CD14-positive monocyte (primary cell): ENCODE results near the gene ARMC9. TPM values are rescaled to one million over a fixed set of nuclear protein-coding genes. Genes with fewer than 3 reads are reported as not detected.
"Not testable (repeated sequence)": the region's sequence is repeated elsewhere in the genome, so short reads cannot be mapped to it uniquely, and the experiment has no call there.

Source experiments
- DNase-seq, 3 donors: peaks; one replicate each; pipeline ENCODE4 v3.0.0-alpha.2; 2011 to 2022
- H2AFZ ChIP-seq: 2 replicates; pipeline ENCODE4 v1.6.0; 2012; ENCODE audit warnings: mild to moderate bottlenecking, low read depth, low read length, inconsistent platforms; ENCODE audit not compliant: insufficient read depth, poor library complexity, severe bottlenecking
- H3K27ac ChIP-seq, 2 donors: 1 replicate in 1 of 2; 2 replicates in 1 of 2; pipeline ENCODE4 v1.5.1; 2012 to 2013; ENCODE audit warnings: low read length in 2 of 2, control low read depth in 1 of 2, inconsistent platforms in 1 of 2, low read depth in 1 of 2, mild to moderate bottlenecking in 1 of 2
- H3K27me3 ChIP-seq, 2 donors: one replicate each; pipeline versions ENCODE4 v1.6.0 to v1.6.1; 2011 to 2013; ENCODE audit warnings: low read length in 2 of 2; ENCODE audit not compliant: control insufficient read depth in 2 of 2, insufficient read depth in 2 of 2
- H3K36me3 ChIP-seq, 2 donors: replicated peaks in 1 of 2; 1 replicate in 1 of 2; 2 replicates in 1 of 2; pipeline versions ENCODE4 v1.5.1 to v1.6.1; 2012 to 2013; ENCODE audit warnings: low read length in 2 of 2, control low read depth in 1 of 2, inconsistent platforms in 1 of 2, mild to moderate bottlenecking in 1 of 2; ENCODE audit not compliant: insufficient read depth in 2 of 2, control insufficient read depth in 1 of 2
- H3K4me1 ChIP-seq, 2 donors: 1 replicate in 1 of 2; 2 replicates in 1 of 2; pipeline versions ENCODE4 v1.5.1 to v1.6.1; 2012 to 2013; ENCODE audit warnings: low read length in 2 of 2, control low read depth in 1 of 2, inconsistent platforms in 1 of 2, mild to moderate bottlenecking in 1 of 2, moderate library complexity in 1 of 2; ENCODE audit not compliant: insufficient read depth in 2 of 2, control insufficient read depth in 1 of 2
- H3K4me2 ChIP-seq: replicated peaks from 2 replicates; pipeline ENCODE3; 2012; ENCODE audit warnings: low read length, moderate library complexity, mild to moderate bottlenecking; ENCODE audit not compliant: poor library complexity, severe bottlenecking; ENCODE audit errors: extremely low read depth
- H3K4me3 ChIP-seq, 3 experiments: fragments of 200-600 bp in 1 of 3; sonication (generic) in 1 of 3; replicated peaks in 1 of 3; 1 replicate in 2 of 3; 2 replicates in 1 of 3; pipeline ENCODE4 v1.5.1; 2011 to 2013; ENCODE audit warnings: low read length in 3 of 3, mild to moderate bottlenecking in 3 of 3, control low read depth in 2 of 3, low read depth in 2 of 3, inconsistent platforms in 1 of 3, moderate library complexity in 1 of 3
- H3K79me2 ChIP-seq: 2 replicates; pipeline ENCODE4 v1.6.0; 2012; ENCODE audit warnings: mild to moderate bottlenecking, control low read depth, inconsistent platforms, low read length, moderate library complexity; ENCODE audit not compliant: insufficient read depth
- H3K9ac ChIP-seq: 2 replicates; pipeline ENCODE4 v1.6.0; 2017; ENCODE audit warnings: low read length, mild to moderate bottlenecking; ENCODE audit not compliant: insufficient read depth, poor library complexity, severe bottlenecking
- H3K9me3 ChIP-seq, 2 donors: replicated peaks in 1 of 2; 1 replicate in 1 of 2; 2 replicates in 1 of 2; pipeline versions ENCODE4 v1.5.1 to v1.6.1; 2012 to 2013; ENCODE audit warnings: low read length in 2 of 2, control low read depth in 1 of 2; ENCODE audit not compliant: control insufficient read depth in 1 of 2, insufficient read depth in 1 of 2
- H4K20me1 ChIP-seq: 2 replicates; pipeline ENCODE4 v1.6.0; 2012; ENCODE audit warnings: mild to moderate bottlenecking, low read length, control low read depth, moderate library complexity; ENCODE audit not compliant: insufficient read depth
- H3K27ac Mint-ChIP-seq, 7 donors: one replicate each; pipeline ENCODE4 v1.8.0; 2020; ENCODE audit warnings: mild to moderate bottlenecking in 7 of 7, mixed read lengths in 7 of 7, moderate library complexity in 6 of 7, inconsistent platforms in 2 of 7
- H3K27me3 Mint-ChIP-seq, 3 donors: one replicate each; pipeline ENCODE4 v1.8.0; 2021 to 2022; ENCODE audit warnings: low read depth in 3 of 3, mild to moderate bottlenecking in 3 of 3, mixed read lengths in 3 of 3, moderate library complexity in 3 of 3, inconsistent platforms in 1 of 3
- H3K36me3 Mint-ChIP-seq, 2 donors: one replicate each; pipeline ENCODE4 v1.8.0; 2020; ENCODE audit warnings: mixed read lengths in 2 of 2, inconsistent platforms in 1 of 2, mild to moderate bottlenecking in 1 of 2
- H3K4me1 Mint-ChIP-seq: one replicate; pipeline ENCODE4 v1.8.0; 2020; ENCODE audit warnings: mild to moderate bottlenecking, mixed read lengths
- H3K4me3 Mint-ChIP-seq, 2 donors: one replicate each; pipeline ENCODE4 v1.8.0; 2020; ENCODE audit warnings: mild to moderate bottlenecking in 2 of 2, mixed read lengths in 2 of 2, moderate library complexity in 1 of 2
- H3K9me3 Mint-ChIP-seq, 7 donors: one replicate each; pipeline ENCODE4 v1.8.0; 2020 to 2022; ENCODE audit warnings: mixed read lengths in 7 of 7, mild to moderate bottlenecking in 6 of 7, moderate library complexity in 6 of 7, inconsistent platforms in 2 of 7
- WGBS: methylation state at CpG from one replicate; pipeline ENCODE4 v1.1.5; 2013; ENCODE audit warnings: missing lambda C conversion rate; ENCODE audit not compliant: insufficient coverage; 5-methylcytosine and 5-hydroxymethylcytosine counted together
- intact Hi-C, 2 donors: fragments of 100-400 bp; cut with micrococcal nuclease; formaldehyde crosslinking; loops; one replicate each; pipeline versions ENCODE4 v1.15.0 to v1.15.1; 2023
- polyA plus RNA-seq, 3 donors: library from polyadenylated mRNA; depleted of rRNA in 1 of 3; unstranded in 2 of 3; stranded (reverse) in 1 of 3; fragments of 300-500 nt in 2 of 3; fragments of >200 nt in 1 of 3; fragmentation: Illumina TruSeq in 2 of 3; gene quantifications; 1 replicate in 2 of 3; 2 replicates in 1 of 3; pipeline ENCODE4 v1.2.3, GENCODE V29; 2012 to 2021

The ARMC9 gene
- polyA plus RNA-seq, 3 donors, result 0.07 to 0.27 TPM; not detected in 1

DNA sequence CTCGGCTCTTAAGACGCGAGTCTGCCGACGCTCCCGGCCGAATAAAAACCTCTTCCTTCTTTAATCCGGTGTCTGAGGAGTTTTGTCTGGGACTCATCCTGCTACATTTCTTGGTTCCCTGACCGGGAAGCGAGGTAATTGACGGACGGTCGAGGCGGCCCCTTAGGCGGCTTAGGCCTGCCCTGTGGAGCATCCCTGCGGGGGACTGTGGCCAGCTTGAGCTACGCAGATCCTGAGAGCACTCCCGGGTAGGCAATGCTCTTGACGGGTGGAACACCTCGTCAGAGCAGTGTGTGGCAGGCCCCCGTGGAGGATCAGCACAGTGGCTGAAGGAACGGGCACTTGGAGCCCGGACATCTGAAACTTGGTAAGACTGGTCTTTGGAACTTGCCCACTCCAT lies 202.7 kb downstream of the ARMC9 start:
- H3K27ac Mint-ChIP-seq, H3K36me3 Mint-ChIP-seq, H3K79me2 ChIP-seq, H3K9ac ChIP-seq, H3K36me3 ChIP-seq, H4K20me1 ChIP-seq, intact Hi-C loops, H3K4me3 ChIP-seq, H3K4me3 Mint-ChIP-seq, H3K9me3 Mint-ChIP-seq, H3K4me1 ChIP-seq, DNase-seq, H3K27me3 ChIP-seq, H3K27ac ChIP-seq, H3K9me3 ChIP-seq, H3K4me2 ChIP-seq, H2AFZ ChIP-seq: not testable (repeated sequence)
- H3K4me1 Mint-ChIP-seq, result peaks cover 19% of the 10 kb centered on the region
- H3K27me3 Mint-ChIP-seq, result peaks cover 5 to 10% (median 6%) of the 10 kb centered on the region in 3 donors
- 91% methylated on average over 22 of the region's 23 CpGs for WGBS

DNA sequence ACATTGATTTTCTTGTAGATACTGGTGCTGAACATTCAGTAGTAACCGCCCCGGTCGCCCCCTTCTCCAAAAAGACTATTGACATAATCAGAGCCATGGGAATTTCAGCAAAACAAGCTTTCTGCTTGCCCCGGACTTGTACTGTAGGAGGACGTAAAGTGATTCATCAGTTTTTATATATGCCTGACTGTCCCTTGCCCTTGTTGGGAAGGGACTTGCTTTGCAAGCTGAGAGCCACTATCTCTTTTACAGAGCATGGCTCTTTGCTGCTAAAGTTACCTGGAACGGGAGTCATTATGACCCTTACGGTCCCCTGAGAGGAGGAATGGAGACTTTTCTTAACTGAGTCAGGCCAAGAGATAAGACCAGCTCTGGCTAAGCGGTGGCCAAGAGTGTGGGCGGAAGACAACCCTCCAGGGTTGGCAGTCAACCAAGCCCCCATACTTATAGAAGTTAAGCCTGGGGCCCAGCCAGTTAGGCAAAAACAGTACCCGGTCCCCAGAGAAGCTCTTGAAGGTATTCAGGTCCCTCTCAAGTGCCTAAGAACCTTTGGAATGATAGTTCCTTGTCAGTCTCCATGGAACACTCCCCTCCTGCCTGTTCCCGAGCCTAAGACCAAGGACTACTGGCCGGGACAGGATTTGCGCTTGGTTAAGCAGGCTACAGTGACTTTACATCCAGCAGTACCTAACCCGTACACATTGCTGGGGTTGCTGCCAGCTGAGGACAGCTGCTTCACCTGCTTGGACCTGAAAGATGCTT lies 205.2 kb downstream of the ARMC9 start:
- DNase-seq, intact Hi-C loops, H3K27ac Mint-ChIP-seq, H3K4me3 ChIP-seq, H3K9ac ChIP-seq, H3K79me2 ChIP-seq, H2AFZ ChIP-seq, H3K9me3 Mint-ChIP-seq, H3K27me3 ChIP-seq, H3K4me2 ChIP-seq, H3K4me1 ChIP-seq, H4K20me1 ChIP-seq, H3K27me3 Mint-ChIP-seq, H3K4me3 Mint-ChIP-seq, H3K9me3 ChIP-seq, H3K27ac ChIP-seq, H3K36me3 Mint-ChIP-seq, H3K36me3 ChIP-seq: not testable (repeated sequence)
- peaks cover 15% of the 10 kb centered on the region for H3K4me1 Mint-ChIP-seq
- 97% methylated on average over 6 of the region's 14 CpGs for WGBS

- H3K79me2 ChIP-seq, DNase-seq, intact Hi-C loops, H3K27ac ChIP-seq, H3K9ac ChIP-seq, H3K36me3 ChIP-seq, H3K4me3 ChIP-seq, H2AFZ ChIP-seq, H3K4me2 ChIP-seq, H3K9me3 ChIP-seq, H3K27me3 Mint-ChIP-seq, H3K4me1 ChIP-seq, H3K27me3 ChIP-seq, H3K27ac Mint-ChIP-seq, H4K20me1 ChIP-seq, H3K9me3 Mint-ChIP-seq, H3K4me3 Mint-ChIP-seq, H3K36me3 Mint-ChIP-seq: not testable (repeated sequence)
- WGBS, result 96% methylated on average over 16 of the region's 16 CpGs
- H3K4me1 Mint-ChIP-seq, result peaks cover 15% of the 10 kb centered on the region
Measured at GRCh38 chr2:231404183-231404578, 205.8 kb downstream of the ARMC9 start.
